K562 (cell line): ENCODE measurements around the gene WDR91. TPM values are rescaled to one million over a fixed set of nuclear protein-coding genes. Genes with fewer than 3 reads are reported as not detected.

ENCODE experiments used
- ATAC-seq: fragments of 200-7000 bp; cut with Tn5 transposase; 3 replicates; pipeline ENCODE4 v1.9.1; 2020; ENCODE audit warnings: moderate library complexity
- BruUV-seq: library from RNA; stranded (reverse); fragments of 400-500 nt; replicated peaks from 2 replicates; lab custom pipeline; 2021; lab: Mats Ljungman, UMichigan
- CTCF ChIA-PET: fragments of 300-600 bp; formaldehyde crosslinking; extraction: SDS; loops from one replicate; lab custom pipeline; 2021; ENCODE audit warnings: low intra/inter-chr PET ratio; lab: Yijun Ruan, JAX
- POLR2A ChIA-PET: fragments of 300-600, 350-650 bp; sonication (Branson Sonifier 250); formaldehyde crosslinking; extraction: SDS; loops from one replicate; lab custom pipeline; 2021; ENCODE audit warnings: antibody characterized with exemption, inconsistent platforms; lab: Yijun Ruan, JAX
- DNase-seq, 4 experiments: peaks; one replicate each; pipeline versions ENCODE4 v3.0.0 to v3.0.0-alpha.2; 2011 to 2018; ENCODE audit warnings: low spot score in 3 of 4, mixed read lengths in 3 of 4; ENCODE audit errors: extremely low read depth in 1 of 4
- FAIRE-seq: peaks from 2 replicates; lab custom pipeline; 2011; peaks lifted over from hg19 to GRCh38; lab: Jason Lieb, UNC
- H2AFZ ChIP-seq: 2 replicates; pipeline ENCODE4 v1.6.0; 2011; ENCODE audit warnings: low read depth, low read length, control low read depth, inconsistent platforms
- H3K27ac ChIP-seq: fragments of 200-600 bp; 3 replicates; pipeline ENCODE4 v1.8.0; 2011; ENCODE audit warnings: low read depth, mild to moderate bottlenecking, control low read depth, inconsistent platforms, low read length, moderate library complexity, mixed read lengths; ENCODE audit errors: extremely low read depth
- H3K27me3 ChIP-seq, 2 experiments: fragments of 300-600 bp in 1 of 2; 2 replicates in 1 of 2; 3 replicates in 1 of 2; pipeline versions ENCODE4 v1.6.0 to v1.8.0; 2011; ENCODE audit warnings: inconsistent platforms in 2 of 2, low read length in 2 of 2, mild to moderate bottlenecking in 1 of 2, mixed read lengths in 1 of 2, moderate library complexity in 1 of 2; ENCODE audit not compliant: control insufficient read depth in 2 of 2, insufficient read depth in 2 of 2
- H3K36me3 ChIP-seq: fragments of 300-600 bp; 3 replicates; pipeline ENCODE4 v1.8.0; 2011; ENCODE audit warnings: mild to moderate bottlenecking, low read length, inconsistent platforms; ENCODE audit not compliant: control insufficient read depth, insufficient read depth
- H3K4me1 ChIP-seq, 2 experiments: fragments of 200-600 bp in 1 of 2; replicated peaks in 1 of 2; 2 replicates in 1 of 2; 3 replicates in 1 of 2; pipeline versions ENCODE4 v1.5.1 to v1.8.0; 2011; ENCODE audit warnings: inconsistent platforms in 2 of 2, low read length in 2 of 2, mild to moderate bottlenecking in 1 of 2, mixed read lengths in 1 of 2, moderate library complexity in 1 of 2; ENCODE audit not compliant: control insufficient read depth in 2 of 2, insufficient read depth in 2 of 2
- H3K4me2 ChIP-seq: 2 replicates; pipeline ENCODE4 v1.6.1; 2011; ENCODE audit warnings: low read length, control low read depth, inconsistent platforms, mixed read lengths; ENCODE audit not compliant: insufficient read depth
- H3K4me3 ChIP-seq: fragments of 200-600 bp; sonication (generic), shearing (Covaris generic); 2 replicates; pipeline ENCODE4 v1.5.1; 2016; ENCODE audit warnings: control low read depth, inconsistent platforms
- H3K79me2 ChIP-seq: fragments of 200-600 bp; 3 replicates; pipeline ENCODE4 v1.8.0; 2011; ENCODE audit warnings: low read length, inconsistent platforms; ENCODE audit not compliant: control insufficient read depth, insufficient read depth
- H3K9ac ChIP-seq, 2 experiments: 2 replicates each; pipeline versions ENCODE4 v1.6.0 to v1.6.1; 2011; ENCODE audit warnings: low read depth in 2 of 2, low read length in 2 of 2, control low read depth in 1 of 2, inconsistent platforms in 1 of 2, mild to moderate bottlenecking in 1 of 2, mixed read lengths in 1 of 2; ENCODE audit not compliant: insufficient read depth in 1 of 2
- H3K9me1 ChIP-seq: one replicate; pipeline ENCODE4 v1.6.0; 2011; ENCODE audit warnings: inconsistent platforms, mild to moderate bottlenecking, low read length, moderate library complexity; ENCODE audit not compliant: control insufficient read depth, insufficient read depth
- H3K9me3 ChIP-seq: replicated peaks from 2 replicates; pipeline ENCODE4 v1.5.1; 2011; ENCODE audit warnings: low read depth, low read length, inconsistent platforms; ENCODE audit not compliant: control insufficient read depth, insufficient read depth
- H4K20me1 ChIP-seq: replicated peaks from 2 replicates; pipeline ENCODE4 v1.6.1; 2011; ENCODE audit warnings: low read length, inconsistent platforms, mixed read lengths; ENCODE audit not compliant: control insufficient read depth, insufficient read depth
- CBFB ChIP-seq: sonication (generic); formaldehyde crosslinking; IDR thresholded peaks from 2 replicates; pipeline ENCODE4 v1.4.0; 2020; ENCODE audit warnings: mild to moderate bottlenecking, missing genetic modification reagents
- GATAD2A ChIP-seq: fragments of 450-650 bp; IDR thresholded peaks from 2 replicates; pipeline ENCODE4 v1.6.1; 2017
- ZNF316 ChIP-seq: fragments of 450-650 bp; IDR thresholded peaks from 2 replicates; pipeline ENCODE4 v1.6.1; 2016
- ZNF507 ChIP-seq: conservative IDR thresholded peaks from 2 replicates; pipeline ENCODE4 v1.6.1; 2017; ENCODE audit warnings: missing genetic modification characterization, missing compliant biosample characterization
- WGBS: fragments of 100-300 bp; shearing (Covaris generic); methylation state at CpG from one replicate; pipeline ENCODE4 v1.1.6; 2016; ENCODE audit warnings: low coverage, mixed read lengths; ENCODE audit not compliant: insufficient coverage; ENCODE audit errors: missing lambda C conversion rate; 5-methylcytosine and 5-hydroxymethylcytosine counted together
- in situ Hi-C: fragments of 300-500 bp; cut with MboI; formaldehyde crosslinking; loops from 4 replicates; pipeline ENCODE4 v1.15.0; 2018; ENCODE audit warnings: inconsistent platforms, mixed read lengths
- intact Hi-C: fragments of 100-400 bp; cut with micrococcal nuclease; formaldehyde crosslinking; loops from 2 replicates; pipeline ENCODE4 v1.14.2; 2022
- polyA plus RNA-seq, 8 experiments: library from polyadenylated mRNA; depleted of rRNA in 4 of 8; stranded (reverse) in 5 of 8; unstranded in 3 of 8; fragments of >200 nt; fragmentation: Nextera tagmentation in 2 of 8; fragmentation: Illumina TruSeq in 1 of 8; extraction: Ambion mirVana in 2 of 8; extraction: Trizol in 1 of 8; gene quantifications; 2 replicates each; pipeline versions ENCODE4 v1.2.1 to v1.2.3, GENCODE V29; 2011 to 2014; ENCODE audit warnings: inconsistent platforms in 1 of 8, missing spikeins in 1 of 8
- total RNA-seq, 7 experiments: library from RNA; depleted of rRNA in 6 of 7; stranded (reverse); fragments of >200 nt in 6 of 7; fragmentation: Illumina TruSeq in 2 of 7; extraction: Trizol in 2 of 7; gene quantifications; 2 replicates each; pipeline versions ENCODE4 v1.2.1 to v1.2.3, GENCODE V29; 2011 to 2021; ENCODE audit warnings: low replicate concordance in 1 of 7

The WDR91 gene
- total and polyA plus RNA-seq, 9 of the 15 experiments (the other 6 are each of a cell fraction or from before 2014, with no cell fraction given): 1.9 to 18.2 (median 9.8) TPM

- TF ChIP-seq ZNF507 (tag): no peak
- TF ChIP-seq ZNF316: peak; percentile 7; the same call in 1 of the 2 replicates
- TF ChIP-seq, all 486 proteins: peak for 1
- ChIA-PET CTCF (no interaction called here), POLR2A (interaction anchor here (0.6 to 1.0 kb wide), 2 partner anchors 10 to 13 kb away, joined by 3 to 4 read pairs; no protein-coding TSS in a partner anchor)
- BruUV-seq: no TSS peak
- Histone ChIP-seq H2AFZ (no peak overlapping the region), H3K4me2 (no peak overlapping the region), H3K27me3 (peaks cover 0 to 3% of the 10 kb centered on the region in 2 experiments; a peak in 1 of 5 replicates), H3K9me3 (no peaks in the 10 kb centered on the region), H4K20me1 (no peaks in the 10 kb centered on the region), H3K36me3 (no peaks in the 10 kb centered on the region), H3K27ac (no peak overlapping the region), H3K9me1 (no peaks in the 10 kb centered on the region), H3K4me3 (no peak overlapping the region), H3K79me2 (no peaks in the 10 kb centered on the region), H3K4me1 (no peaks in the 10 kb centered on the region), H3K9ac (no peak overlapping the region)
- DNase-seq: no peak
- 0% methylated on average over 1 of the region's 1 CpG for WGBS
- FAIRE-seq: no peak
- ATAC-seq: no peak
- intact Hi-C loops (no loop called here), in situ Hi-C loops (no loop called here)
Observed at GRCh38 chr7:135224027-135224426, 12.7 kb upstream of the WDR91 start.

- no peak overlapping the region for H3K4me2 ChIP-seq
- FAIRE-seq: no peak
Observed at GRCh38 chr7:135217645-135218509, 6.6 kb upstream of the WDR91 start.

More at GRCh38 chr7:135217645-135218509, 6.6 kb upstream of the WDR91 start:
- no peaks in the 10 kb centered on the region for H3K4me1 ChIP-seq
- ATAC-seq (peak; percentile 17; the same call in 2 of the 3 replicates), DNase-seq (no peak)
- peaks cover 9 to 11% of the 10 kb centered on the region in 2 experiments; a peak in 2 of 5 replicates for H3K27me3 ChIP-seq
- H3K9me3 ChIP-seq: no peaks in the 10 kb centered on the region
- TF ChIP-seq GATAD2A (no peak), CBFB (0 out of 2 replicates have a peak, but pooled peaks have one; percentile 52)
- H3K4me3 ChIP-seq: no peak overlapping the region
- H3K36me3 ChIP-seq: no peaks in the 10 kb centered on the region
- H3K27ac ChIP-seq: no peak overlapping the region
- H3K9ac ChIP-seq: no peak overlapping the region
- CTCF ChIA-PET: no interaction called here
- POLR2A ChIA-PET: interaction anchor here (1.7 kb wide), 1 partner anchor 9 kb away, joined by 3 read pairs; no protein-coding TSS in a partner anchor
- no peaks in the 10 kb centered on the region for H3K9me1 ChIP-seq
- WGBS: 11% methylated on average over 5 of the region's 5 CpGs
- intact Hi-C loops: no loop called here
- no peaks in the 10 kb centered on the region for H3K79me2 ChIP-seq
- in situ Hi-C loops: no loop called here
- BruUV-seq: no TSS peak
- no peaks in the 10 kb centered on the region for H4K20me1 ChIP-seq
- no peak overlapping the region for H2AFZ ChIP-seq
